ENCODE data around the gene PCDHA5. TPM values are rescaled to one million over a fixed set of nuclear protein-coding genes. Genes with fewer than 3 reads are reported as not detected.
"Not testable (repeated sequence)": the region's sequence is repeated elsewhere in the genome, so short reads cannot be mapped to it uniquely, and the experiment has no call there.

The PCDHA5 gene
- total RNA-seq, 1 experiment from 2014 or later: 0.10 TPM

DNA sequence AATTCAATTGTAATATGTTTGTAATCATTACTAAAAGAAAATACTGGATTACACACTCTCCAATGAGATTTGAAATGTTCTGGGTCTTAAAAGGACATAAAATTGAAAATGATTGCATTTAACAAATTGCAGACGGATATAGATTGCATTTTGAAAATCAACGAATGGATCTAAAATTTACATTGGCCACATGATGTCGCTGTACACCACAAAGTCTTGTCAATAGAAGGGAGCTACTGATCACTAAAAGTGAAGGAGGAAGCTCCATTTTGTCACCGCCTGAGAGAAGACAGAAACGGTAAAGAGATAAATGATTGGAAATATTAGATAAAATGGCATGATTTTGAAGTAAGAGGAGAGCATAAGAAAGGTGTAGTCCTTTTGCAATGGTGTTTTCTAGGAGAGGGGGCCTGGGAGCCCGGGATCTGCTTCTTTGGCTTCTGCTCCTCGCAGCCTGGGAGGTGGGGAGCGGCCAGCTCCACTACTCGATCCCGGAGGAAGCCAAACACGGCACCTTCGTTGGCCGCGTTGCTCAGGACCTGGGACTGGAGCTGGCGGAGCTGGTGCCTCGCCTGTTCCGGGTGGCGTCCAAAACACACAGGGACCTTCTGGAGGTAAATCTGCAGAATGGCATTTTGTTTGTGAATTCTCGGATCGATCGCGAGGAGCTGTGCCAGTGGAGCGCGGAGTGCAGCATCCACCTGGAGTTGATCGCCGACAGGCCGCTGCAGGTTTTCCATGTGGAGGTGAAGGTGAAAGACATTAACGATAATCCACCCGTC is 35.3 kb upstream of the PCDHA5 start, which contains the start of gene PCDHA1:
Gene PCDHA1, plus strand, starts transcription at position 236 of the 782 bp plus-strand sequence.
- H3K27me3 ChIP-seq (ENCODE audit: control insufficient read depth, insufficient read depth, low read length): no peaks in the 10 kb centered on the region
- DNase-seq (ENCODE audit: low read depth, low spot score) (no peak), ATAC-seq (no peak)
- no peak within 1 kb of the TSS for H3K4me3 ChIP-seq (ENCODE audit: low read depth in 2 of 2, low read length in 2 of 2)
- H3K9me3 ChIP-seq (ENCODE audit: control insufficient read depth, insufficient read depth, low read depth, low read length): peaks cover 47% of the 10 kb centered on the region
- POLR2A ChIA-PET: no interaction called here
- TF ChIP-seq, protein P1, sequence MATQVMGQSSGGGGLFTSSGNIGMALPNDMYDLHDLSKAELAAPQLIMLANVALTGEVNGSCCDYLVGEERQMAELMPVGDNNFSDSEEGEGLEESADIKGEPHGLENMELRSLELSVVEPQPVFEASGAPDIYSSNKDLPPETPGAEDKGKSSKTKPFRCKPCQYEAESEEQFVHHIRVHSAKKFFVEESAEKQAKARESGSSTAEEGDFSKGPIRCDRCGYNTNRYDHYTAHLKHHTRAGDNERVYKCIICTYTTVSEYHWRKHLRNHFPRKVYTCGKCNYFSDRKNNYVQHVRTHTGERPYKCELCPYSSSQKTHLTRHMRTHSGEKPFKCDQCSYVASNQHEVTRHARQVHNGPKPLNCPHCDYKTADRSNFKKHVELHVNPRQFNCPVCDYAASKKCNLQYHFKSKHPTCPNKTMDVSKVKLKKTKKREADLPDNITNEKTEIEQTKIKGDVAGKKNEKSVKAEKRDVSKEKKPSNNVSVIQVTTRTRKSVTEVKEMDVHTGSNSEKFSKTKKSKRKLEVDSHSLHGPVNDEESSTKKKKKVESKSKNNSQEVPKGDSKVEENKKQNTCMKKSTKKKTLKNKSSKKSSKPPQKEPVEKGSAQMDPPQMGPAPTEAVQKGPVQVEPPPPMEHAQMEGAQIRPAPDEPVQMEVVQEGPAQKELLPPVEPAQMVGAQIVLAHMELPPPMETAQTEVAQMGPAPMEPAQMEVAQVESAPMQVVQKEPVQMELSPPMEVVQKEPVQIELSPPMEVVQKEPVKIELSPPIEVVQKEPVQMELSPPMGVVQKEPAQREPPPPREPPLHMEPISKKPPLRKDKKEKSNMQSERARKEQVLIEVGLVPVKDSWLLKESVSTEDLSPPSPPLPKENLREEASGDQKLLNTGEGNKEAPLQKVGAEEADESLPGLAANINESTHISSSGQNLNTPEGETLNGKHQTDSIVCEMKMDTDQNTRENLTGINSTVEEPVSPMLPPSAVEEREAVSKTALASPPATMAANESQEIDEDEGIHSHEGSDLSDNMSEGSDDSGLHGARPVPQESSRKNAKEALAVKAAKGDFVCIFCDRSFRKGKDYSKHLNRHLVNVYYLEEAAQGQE (IDR thresholded peaks at IDR 0.05; ENCODE audit: insufficient read depth in 1 of 2, low read depth in 2 of 2, low read length in 1 of 2): no peak
- TF ChIP-seq SIN3A (IDR thresholded peaks at IDR 0.05; ENCODE audit: borderline replicate concordance, insufficient read depth, low read depth, low read length) (no peak), TCF7L2 (IDR thresholded peaks at IDR 0.05; ENCODE audit: low read depth, low read length) (no peak), POLR2AphosphoS5 (IDR thresholded peaks at IDR 0.05; ENCODE audit: low read depth, low read length) (no peak)
- TF ChIP-seq, protein P2, sequence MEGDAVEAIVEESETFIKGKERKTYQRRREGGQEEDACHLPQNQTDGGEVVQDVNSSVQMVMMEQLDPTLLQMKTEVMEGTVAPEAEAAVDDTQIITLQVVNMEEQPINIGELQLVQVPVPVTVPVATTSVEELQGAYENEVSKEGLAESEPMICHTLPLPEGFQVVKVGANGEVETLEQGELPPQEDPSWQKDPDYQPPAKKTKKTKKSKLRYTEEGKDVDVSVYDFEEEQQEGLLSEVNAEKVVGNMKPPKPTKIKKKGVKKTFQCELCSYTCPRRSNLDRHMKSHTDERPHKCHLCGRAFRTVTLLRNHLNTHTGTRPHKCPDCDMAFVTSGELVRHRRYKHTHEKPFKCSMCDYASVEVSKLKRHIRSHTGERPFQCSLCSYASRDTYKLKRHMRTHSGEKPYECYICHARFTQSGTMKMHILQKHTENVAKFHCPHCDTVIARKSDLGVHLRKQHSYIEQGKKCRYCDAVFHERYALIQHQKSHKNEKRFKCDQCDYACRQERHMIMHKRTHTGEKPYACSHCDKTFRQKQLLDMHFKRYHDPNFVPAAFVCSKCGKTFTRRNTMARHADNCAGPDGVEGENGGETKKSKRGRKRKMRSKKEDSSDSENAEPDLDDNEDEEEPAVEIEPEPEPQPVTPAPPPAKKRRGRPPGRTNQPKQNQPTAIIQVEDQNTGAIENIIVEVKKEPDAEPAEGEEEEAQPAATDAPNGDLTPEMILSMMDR (IDR thresholded peaks at IDR 0.05): no peak
- intact Hi-C loops (cut with micrococcal nuclease; ENCODE audit: unreplicated experiment): no loop called here
- CTCF ChIA-PET: interaction anchor here (0.6 kb wide), 1 partner anchor 75 kb away, joined by 4 read pairs; no protein-coding TSS in a partner anchor
- no peaks in the 10 kb centered on the region for H3K36me3 ChIP-seq (ENCODE audit: control insufficient read depth, insufficient read depth, low read length)
- in situ Hi-C loops (cut with HindIII; ENCODE audit: low pct_unique_long_range_greater_than_20kb, low sequenced_read_pairs): no loop called here
- BruUV-seq (replicated peaks): no TSS peak
- no peak within 1 kb of the TSS for H3K27ac ChIP-seq (ENCODE audit: low read length)
- no peaks in the 10 kb centered on the region; the same call in 1 of the 2 replicates for H3K4me1 ChIP-seq (ENCODE audit: control insufficient read depth, insufficient read depth, low read length)

DNA sequence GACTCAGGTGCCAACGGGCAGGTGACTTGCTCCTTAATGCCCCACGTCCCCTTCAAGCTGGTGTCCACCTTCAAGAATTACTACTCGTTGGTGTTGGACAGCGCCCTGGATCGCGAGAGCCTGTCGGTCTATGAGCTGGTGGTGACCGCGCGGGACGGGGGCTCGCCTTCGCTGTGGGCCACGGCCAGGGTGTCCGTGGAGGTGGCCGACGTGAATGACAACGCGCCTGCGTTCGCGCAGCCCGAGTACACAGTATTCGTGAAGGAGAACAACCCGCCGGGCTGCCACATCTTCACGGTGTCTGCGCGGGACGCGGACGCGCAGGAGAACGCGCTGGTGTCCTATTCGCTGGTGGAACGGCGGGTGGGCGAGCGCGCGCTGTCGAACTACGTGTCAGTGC is 34.0 kb upstream of the PCDHA5 start:
- DNase-seq (ENCODE audit: low read depth, low spot score); BruUV-seq (replicated peaks); H3K36me3 ChIP-seq (ENCODE audit: control insufficient read depth, insufficient read depth, low read length); intact Hi-C loops (cut with micrococcal nuclease; ENCODE audit: unreplicated experiment); H3K27ac ChIP-seq (ENCODE audit: low read length); H3K4me1 ChIP-seq (ENCODE audit: control insufficient read depth, insufficient read depth, low read length); H3K4me3 ChIP-seq (ENCODE audit: low read depth in 2 of 2, low read length in 2 of 2); ATAC-seq; H3K27me3 ChIP-seq (ENCODE audit: control insufficient read depth, insufficient read depth, low read length); CTCF ChIA-PET; POLR2A ChIA-PET; in situ Hi-C loops (cut with HindIII; ENCODE audit: low pct_unique_long_range_greater_than_20kb, low sequenced_read_pairs): not testable (repeated sequence)
- H3K9me3 ChIP-seq (ENCODE audit: control insufficient read depth, insufficient read depth, low read depth, low read length): peaks cover 45% of the 10 kb centered on the region

DNA sequence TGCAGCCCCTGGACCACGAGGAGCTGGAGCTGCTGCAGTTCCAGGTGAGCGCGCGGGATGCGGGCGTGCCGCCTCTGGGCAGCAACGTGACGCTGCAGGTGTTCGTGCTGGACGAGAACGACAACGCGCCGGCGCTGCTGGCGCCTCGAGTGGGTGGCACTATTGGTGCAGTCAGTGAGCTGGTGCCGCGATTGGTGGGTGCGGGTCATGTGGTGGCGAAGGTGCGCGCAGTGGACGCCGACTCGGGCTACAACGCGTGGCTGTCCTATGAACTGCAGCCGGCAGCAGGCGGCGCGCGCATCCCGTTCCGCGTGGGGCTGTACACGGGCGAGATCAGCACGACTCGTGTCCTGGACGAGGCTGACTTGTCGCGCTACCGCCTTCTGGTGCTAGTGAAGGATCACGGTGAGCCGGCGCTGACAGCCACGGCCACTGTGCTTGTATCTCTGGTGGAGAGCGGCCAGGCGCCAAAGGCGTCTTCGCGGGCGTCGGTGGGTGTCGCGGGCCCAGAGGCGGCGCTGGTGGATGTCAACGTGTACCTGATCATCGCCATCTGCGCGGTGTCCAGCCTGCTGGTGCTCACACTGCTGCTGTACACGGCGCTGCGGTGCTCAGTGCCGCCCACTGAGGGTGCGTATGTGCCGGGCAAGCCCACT is 33.4 kb upstream of the PCDHA5 start:
- H3K27ac ChIP-seq (ENCODE audit: low read length); ATAC-seq; H3K36me3 ChIP-seq (ENCODE audit: control insufficient read depth, insufficient read depth, low read length); H3K4me3 ChIP-seq (ENCODE audit: low read depth in 2 of 2, low read length in 2 of 2); H3K4me1 ChIP-seq (ENCODE audit: control insufficient read depth, insufficient read depth, low read length); BruUV-seq (replicated peaks); intact Hi-C loops (cut with micrococcal nuclease; ENCODE audit: unreplicated experiment); DNase-seq (ENCODE audit: low read depth, low spot score); in situ Hi-C loops (cut with HindIII; ENCODE audit: low pct_unique_long_range_greater_than_20kb, low sequenced_read_pairs); CTCF ChIA-PET; H3K27me3 ChIP-seq (ENCODE audit: control insufficient read depth, insufficient read depth, low read length); POLR2A ChIA-PET: not testable (repeated sequence)
- H3K9me3 ChIP-seq (ENCODE audit: control insufficient read depth, insufficient read depth, low read depth, low read length): peaks cover 46% of the 10 kb centered on the region

Measured in Panc1 (cell line).